Osteoblast (primary cell): ENCODE data around the gene ZNF195. TPM values are rescaled to one million over a fixed set of nuclear protein-coding genes. Genes with fewer than 3 reads are reported as not detected.
"Not testable (repeated sequence)": the region's sequence is repeated elsewhere in the genome, so short reads cannot be mapped to it uniquely, and the experiment has no call there.

Source experiments
- DNase-seq: peaks from one replicate; pipeline ENCODE4 v3.0.0; 2011; ENCODE audit warnings: low spot score, mixed read lengths; ENCODE audit not compliant: insufficient read length; ENCODE audit errors: missing footprints
- H2AFZ ChIP-seq: 2 replicates; pipeline ENCODE4 v1.6.0; 2011; ENCODE audit warnings: mild to moderate bottlenecking, low read length
- H3K27ac ChIP-seq: 2 replicates; pipeline ENCODE4 v1.5.1; 2011; ENCODE audit warnings: mild to moderate bottlenecking, low read depth, low read length, moderate library complexity
- H3K27me3 ChIP-seq: 2 replicates; pipeline ENCODE4 v1.6.0; 2012; ENCODE audit warnings: mild to moderate bottlenecking, control low read depth, inconsistent platforms, low read length, moderate library complexity; ENCODE audit not compliant: insufficient read depth
- H3K36me3 ChIP-seq: 2 replicates; pipeline ENCODE4 v1.5.1; 2011; ENCODE audit warnings: mild to moderate bottlenecking, low read length, control low read depth, moderate library complexity; ENCODE audit not compliant: insufficient read depth
- H3K4me1 ChIP-seq: 2 replicates; pipeline ENCODE4 v1.5.1; 2011; ENCODE audit warnings: mild to moderate bottlenecking, low read length, control low read depth, moderate library complexity; ENCODE audit not compliant: insufficient read depth
- H3K4me2 ChIP-seq: 2 replicates; pipeline ENCODE4 v1.6.0; 2011; ENCODE audit warnings: mild to moderate bottlenecking, low read length; ENCODE audit not compliant: insufficient read depth
- H3K4me3 ChIP-seq: fragments of 200-600 bp; sonication (generic); 3 replicates; pipeline ENCODE4 v1.5.1; 2012; ENCODE audit warnings: mild to moderate bottlenecking, low read length, inconsistent platforms; ENCODE audit not compliant: insufficient read depth
- H3K79me2 ChIP-seq: 2 replicates; pipeline ENCODE4 v1.6.0; 2012; ENCODE audit warnings: mild to moderate bottlenecking, low read length, control low read depth, inconsistent platforms; ENCODE audit not compliant: insufficient read depth
- H3K9me3 ChIP-seq: 2 replicates; pipeline ENCODE4 v1.5.1; 2011; ENCODE audit warnings: low read depth, low read length, control low read depth
- H4K20me1 ChIP-seq: 2 replicates; pipeline ENCODE4 v1.6.0; 2012; ENCODE audit warnings: mild to moderate bottlenecking, low read length, control low read depth; ENCODE audit not compliant: insufficient read depth
- total RNA-seq: library from RNA; depleted of rRNA; stranded (reverse); fragments of >200 nt; gene quantifications from 2 replicates; pipeline ENCODE4 v1.2.3, GENCODE V29; 2012
- TF ChIP-seq, protein P1 (sequence below): IDR thresholded peaks from 2 replicates; pipeline ENCODE4 v1.5.1; 2011; ENCODE audit warnings: mild to moderate bottlenecking, low read depth, low read length, moderate library complexity; ENCODE audit errors: extremely low read depth

ZNF195 gene
- total RNA-seq, 1 donor = 19.2 TPM

DNA sequence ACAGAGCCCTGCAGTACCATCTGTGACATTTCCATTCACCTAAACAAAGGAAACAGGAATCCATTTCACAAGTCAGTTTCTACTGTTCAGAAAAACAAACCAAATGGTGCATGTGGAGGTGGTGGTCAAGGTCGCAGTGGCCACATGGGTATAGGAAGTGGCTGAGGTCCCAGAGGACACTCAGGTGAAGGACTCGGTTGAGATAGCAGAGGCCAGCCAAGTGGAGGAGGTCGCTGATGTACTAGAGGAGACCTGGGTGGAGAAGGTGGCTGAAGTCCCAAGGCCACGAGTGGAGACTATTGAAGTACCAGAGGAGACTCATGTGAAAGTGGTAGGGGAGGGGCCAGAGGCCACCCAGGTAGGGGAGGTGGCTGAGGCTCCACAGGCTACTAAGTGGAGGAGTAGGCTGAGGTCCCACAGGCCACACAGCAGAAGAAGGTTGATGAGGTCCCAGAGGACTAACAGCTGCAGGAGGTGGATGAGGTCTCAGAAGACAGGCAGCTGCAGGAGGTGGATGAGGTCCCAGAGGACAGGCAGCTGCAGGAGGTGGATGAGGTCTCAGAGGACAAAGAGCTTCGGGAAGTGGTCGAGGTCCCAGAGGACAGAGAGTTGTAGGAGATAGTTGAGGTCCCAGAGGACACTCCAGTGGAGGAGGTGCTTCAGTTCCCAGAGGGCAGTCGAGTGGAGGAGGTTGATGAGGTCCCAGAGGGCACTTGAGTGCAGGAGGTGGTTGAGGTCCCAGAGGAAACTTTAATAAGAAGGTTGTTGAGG, 40.2 kb downstream of the ZNF195 start:
- H3K79me2 ChIP-seq = no peaks in the 10 kb centered on the region
- no peaks in the 10 kb centered on the region for H4K20me1 ChIP-seq
- no peak overlapping the region for H3K4me3 ChIP-seq
- H3K27me3 ChIP-seq = peaks cover 14% of the 10 kb centered on the region
- TF ChIP-seq, protein P1, sequence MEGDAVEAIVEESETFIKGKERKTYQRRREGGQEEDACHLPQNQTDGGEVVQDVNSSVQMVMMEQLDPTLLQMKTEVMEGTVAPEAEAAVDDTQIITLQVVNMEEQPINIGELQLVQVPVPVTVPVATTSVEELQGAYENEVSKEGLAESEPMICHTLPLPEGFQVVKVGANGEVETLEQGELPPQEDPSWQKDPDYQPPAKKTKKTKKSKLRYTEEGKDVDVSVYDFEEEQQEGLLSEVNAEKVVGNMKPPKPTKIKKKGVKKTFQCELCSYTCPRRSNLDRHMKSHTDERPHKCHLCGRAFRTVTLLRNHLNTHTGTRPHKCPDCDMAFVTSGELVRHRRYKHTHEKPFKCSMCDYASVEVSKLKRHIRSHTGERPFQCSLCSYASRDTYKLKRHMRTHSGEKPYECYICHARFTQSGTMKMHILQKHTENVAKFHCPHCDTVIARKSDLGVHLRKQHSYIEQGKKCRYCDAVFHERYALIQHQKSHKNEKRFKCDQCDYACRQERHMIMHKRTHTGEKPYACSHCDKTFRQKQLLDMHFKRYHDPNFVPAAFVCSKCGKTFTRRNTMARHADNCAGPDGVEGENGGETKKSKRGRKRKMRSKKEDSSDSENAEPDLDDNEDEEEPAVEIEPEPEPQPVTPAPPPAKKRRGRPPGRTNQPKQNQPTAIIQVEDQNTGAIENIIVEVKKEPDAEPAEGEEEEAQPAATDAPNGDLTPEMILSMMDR = no peak
- no peaks in the 10 kb centered on the region for H3K9me3 ChIP-seq
- DNase-seq = no peak
- H3K4me1 ChIP-seq = peaks cover 8% of the 10 kb centered on the region
- H3K36me3 ChIP-seq = no peaks in the 10 kb centered on the region
- H2AFZ ChIP-seq = no peak overlapping the region
- no peak overlapping the region for H3K4me2 ChIP-seq
- no peak overlapping the region for H3K27ac ChIP-seq

DNA sequence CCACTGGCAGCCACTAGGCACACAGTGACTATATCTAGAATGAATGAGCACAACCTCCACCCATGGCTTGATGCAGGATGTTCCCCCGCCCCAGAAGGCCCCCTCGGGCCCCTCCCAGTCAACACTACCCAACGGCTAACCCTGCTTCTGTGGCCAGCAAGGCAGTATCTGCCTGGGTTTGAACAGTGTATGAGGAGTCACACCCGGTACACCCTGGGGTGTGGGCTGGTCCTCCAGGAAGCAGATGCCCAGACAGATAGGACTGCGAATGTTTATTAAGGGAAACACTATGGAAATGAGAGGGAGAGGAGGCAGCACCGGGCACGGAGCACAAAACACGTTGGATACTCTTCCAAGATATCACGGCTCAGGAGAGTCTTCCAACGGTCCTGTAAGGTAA, 42.5 kb downstream of the ZNF195 start:
- not testable (repeated sequence) for DNase-seq, H3K9me3 ChIP-seq, H3K27ac ChIP-seq, H3K4me3 ChIP-seq, H4K20me1 ChIP-seq, H2AFZ ChIP-seq, H3K4me2 ChIP-seq, H3K27me3 ChIP-seq, H3K4me1 ChIP-seq, H3K79me2 ChIP-seq, H3K36me3 ChIP-seq

DNA sequence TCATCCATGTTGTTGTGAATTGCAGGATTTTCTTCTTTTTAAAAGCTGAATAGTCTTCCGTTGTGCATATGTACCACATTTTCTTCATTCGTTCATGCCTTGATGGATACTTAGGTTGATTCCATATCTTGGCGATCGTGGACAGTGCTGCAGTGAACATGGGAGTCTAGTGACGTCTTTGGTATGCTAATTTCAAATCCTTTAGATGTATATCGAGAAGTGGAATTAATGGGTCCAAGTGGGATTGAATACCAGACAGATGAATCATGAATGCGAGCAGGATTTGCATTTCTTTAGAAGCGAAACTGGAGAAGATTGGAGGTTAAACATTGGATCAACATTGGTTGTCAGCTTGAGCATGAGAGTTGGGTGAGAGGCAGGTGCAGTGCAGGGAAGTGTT, 45.8 kb downstream of the ZNF195 start:
- not testable (repeated sequence) for H3K36me3 ChIP-seq, H3K79me2 ChIP-seq, DNase-seq, H3K4me2 ChIP-seq, H3K4me3 ChIP-seq, H3K9me3 ChIP-seq, H2AFZ ChIP-seq, H3K27ac ChIP-seq, H3K27me3 ChIP-seq, H3K4me1 ChIP-seq, H4K20me1 ChIP-seq

DNA sequence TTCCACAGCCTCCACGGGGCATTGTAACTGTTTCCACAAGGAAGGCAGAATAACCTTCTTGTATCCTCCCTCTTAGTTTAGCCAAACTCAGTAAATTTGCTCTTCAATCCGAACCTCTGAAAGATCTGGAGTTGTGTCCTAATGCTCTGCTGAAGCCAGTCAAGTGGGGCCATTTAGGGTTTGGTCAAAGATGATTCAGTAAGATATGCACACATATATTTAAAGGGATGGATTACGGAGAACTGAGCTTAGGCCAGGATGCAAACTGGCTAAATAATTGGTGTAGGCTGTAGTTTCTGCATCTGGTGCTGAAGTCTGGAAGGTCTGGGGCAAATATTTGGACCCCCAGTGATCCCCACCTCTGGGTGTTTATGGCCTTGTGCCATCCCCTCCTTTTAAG, 47.9 kb downstream of the ZNF195 start:
- H3K4me3 ChIP-seq, H3K27me3 ChIP-seq, H4K20me1 ChIP-seq, DNase-seq, H3K9me3 ChIP-seq, H3K4me1 ChIP-seq, H2AFZ ChIP-seq, H3K4me2 ChIP-seq, H3K79me2 ChIP-seq, H3K36me3 ChIP-seq, H3K27ac ChIP-seq: not testable (repeated sequence)

DNA sequence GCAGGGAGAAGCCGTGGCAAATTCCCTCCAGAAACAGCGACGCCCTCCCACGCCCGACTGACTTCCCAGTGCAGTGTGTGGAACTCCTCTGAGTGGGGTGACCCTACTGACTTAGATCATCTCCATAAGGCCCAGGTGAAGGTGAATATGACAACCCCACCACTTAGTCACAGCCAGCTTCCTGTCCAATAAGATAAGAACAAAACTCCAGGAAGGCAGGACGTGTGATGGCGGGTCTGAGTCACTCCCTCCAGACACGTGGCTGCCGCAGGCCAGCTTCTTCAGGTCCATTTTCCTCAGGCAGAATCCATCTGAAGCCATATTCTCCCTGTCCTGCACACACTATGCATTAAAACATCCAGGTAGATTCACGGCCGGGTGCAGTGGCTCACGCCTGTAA, 48.9 kb downstream of the ZNF195 start:
- H3K4me3 ChIP-seq, H3K36me3 ChIP-seq, H3K27me3 ChIP-seq, H3K79me2 ChIP-seq, H3K27ac ChIP-seq, H4K20me1 ChIP-seq, DNase-seq, H3K9me3 ChIP-seq, H2AFZ ChIP-seq, H3K4me2 ChIP-seq, H3K4me1 ChIP-seq: not testable (repeated sequence)

DNA sequence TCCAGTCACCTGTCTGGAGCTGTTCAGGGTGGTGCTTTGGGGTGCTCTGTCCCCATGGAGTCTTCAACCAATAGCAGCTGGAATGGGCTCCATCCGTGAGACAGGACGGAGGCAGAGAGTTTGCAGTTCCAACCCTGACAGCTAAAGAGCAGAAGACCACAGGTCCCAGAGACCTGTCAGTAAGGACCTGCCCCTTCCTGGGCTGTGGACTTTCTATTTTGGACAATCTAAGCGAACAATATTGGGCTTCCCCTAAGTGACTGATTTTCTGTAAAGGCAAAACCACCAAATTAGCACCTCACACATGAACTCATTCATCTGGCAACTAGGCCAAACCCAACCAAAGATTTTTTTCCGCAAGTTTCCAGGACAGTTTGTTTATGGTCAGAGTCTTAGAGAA, 50.4 kb downstream of the ZNF195 start:
- H3K4me2 ChIP-seq, H2AFZ ChIP-seq, H4K20me1 ChIP-seq, H3K36me3 ChIP-seq, H3K4me3 ChIP-seq, DNase-seq, H3K27me3 ChIP-seq, H3K9me3 ChIP-seq, H3K4me1 ChIP-seq, H3K27ac ChIP-seq, H3K79me2 ChIP-seq: not testable (repeated sequence)

DNA sequence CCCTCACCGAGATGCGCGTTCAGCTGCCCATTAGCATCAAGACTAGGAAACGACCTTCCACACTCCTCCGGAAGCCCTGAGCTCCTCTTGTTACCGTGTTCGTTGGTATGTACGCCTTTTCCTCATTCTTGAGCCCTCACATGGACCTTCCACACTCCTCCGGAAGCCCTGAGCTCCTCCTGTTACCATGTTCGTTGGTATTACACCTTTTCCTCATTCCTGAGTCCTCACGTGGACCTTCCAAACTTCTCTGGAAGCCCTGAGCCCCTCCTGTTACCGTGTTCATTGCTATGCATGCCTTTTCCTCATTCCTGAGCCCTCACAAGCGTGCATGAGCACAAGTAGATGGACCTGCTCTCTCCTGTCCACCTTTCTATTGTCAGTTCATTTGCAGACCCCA, 52.5 kb downstream of the ZNF195 start:
- H3K79me2 ChIP-seq, H3K4me2 ChIP-seq, H2AFZ ChIP-seq, DNase-seq, H3K9me3 ChIP-seq, H3K36me3 ChIP-seq, H3K4me1 ChIP-seq, H4K20me1 ChIP-seq, H3K27me3 ChIP-seq, H3K4me3 ChIP-seq, H3K27ac ChIP-seq: not testable (repeated sequence)

DNA sequence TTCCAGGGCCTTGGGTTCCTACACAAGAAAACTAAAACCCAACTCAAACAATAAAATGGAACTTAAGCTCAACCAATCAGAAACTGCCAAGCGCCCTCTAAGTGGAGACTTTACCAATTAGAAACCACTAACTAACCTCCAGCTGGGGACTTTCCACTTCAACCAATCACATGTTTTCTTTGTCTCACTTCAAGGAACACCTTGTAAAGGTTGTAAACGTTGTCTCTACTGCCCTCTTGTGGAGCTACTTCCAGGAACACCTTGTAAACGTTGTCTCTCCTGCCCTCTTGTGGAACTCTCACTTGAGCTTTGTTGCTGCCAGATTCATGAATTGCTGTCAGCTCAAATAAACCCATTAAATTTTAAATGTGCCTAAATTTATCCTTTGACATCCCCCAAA, 54.2 kb downstream of the ZNF195 start:
- H4K20me1 ChIP-seq, H2AFZ ChIP-seq: not testable (repeated sequence)

More for the DNA sequence above, 54.2 kb downstream of the ZNF195 start:
- H3K9me3 ChIP-seq, H3K4me1 ChIP-seq, H3K79me2 ChIP-seq, H3K27ac ChIP-seq, H3K4me2 ChIP-seq, H3K4me3 ChIP-seq, H3K36me3 ChIP-seq, DNase-seq, H3K27me3 ChIP-seq: not testable (repeated sequence)
